Psoas muscle (tissue), 8 donors: ENCODE data around the gene COLGALT1. TPM values are rescaled to one million over a fixed set of nuclear protein-coding genes. Genes with fewer than 3 reads are reported as not detected.

ENCODE experiments used
- ATAC-seq, 4 donors: fragments of 200-7000 bp; cut with Tn5 transposase; one replicate each; pipeline ENCODE4 v1.9.1; 2020; ENCODE audit warnings: moderate library complexity in 3 of 4, mild to moderate bottlenecking in 2 of 4
- DNase-seq, 2 donors: peaks; one replicate each; pipeline ENCODE4 v3.0.0-alpha.2; 2020
- H3K27ac ChIP-seq: fragments of 200-600 bp; one replicate; pipeline ENCODE4 v1.8.0; 2022
- H3K27me3 ChIP-seq, 3 donors: fragments of 200-600 bp in 1 of 3; one replicate each; pipeline versions ENCODE4 v1.6.1 to v1.8.0; 2013 to 2022; ENCODE audit warnings: low read length in 2 of 3, mild to moderate bottlenecking in 2 of 3, moderate library complexity in 1 of 3; ENCODE audit not compliant: insufficient read depth in 3 of 3
- H3K36me3 ChIP-seq, 2 donors: fragments of 200-600 bp in 1 of 2; one replicate each; pipeline versions ENCODE4 v1.6.1 to v1.8.0; 2013 to 2022; ENCODE audit warnings: low read depth in 1 of 2, mild to moderate bottlenecking in 1 of 2, moderate library complexity in 1 of 2; ENCODE audit not compliant: insufficient read depth in 1 of 2
- H3K4me1 ChIP-seq: fragments of 200-600 bp; one replicate; pipeline ENCODE4 v1.8.0; 2022
- H3K4me3 ChIP-seq: fragments of 200-600 bp; one replicate; pipeline ENCODE4 v1.8.0; 2022; ENCODE audit warnings: mild to moderate bottlenecking
- H3K9me3 ChIP-seq: fragments of 200-600 bp; one replicate; pipeline ENCODE4 v1.8.0; 2022
- CTCF ChIP-seq: fragments of 200-600 bp; IDR thresholded peaks from one replicate; pipeline ENCODE4 v1.8.0; 2022; ENCODE audit warnings: antibody characterized with exemption
- WGBS, 3 donors: extraction: QIAGEN DNeasy Blood & Tissue Kit; methylation state at CpG; one replicate each; pipeline versions ENCODE4 v1.1.6 to v1.1.7; 2013; 5-methylcytosine and 5-hydroxymethylcytosine counted together
- intact Hi-C, 2 donors: fragments of 100-400 bp; cut with DNase I; formaldehyde crosslinking; loops; one replicate each; pipeline versions ENCODE4 v1.11.0 to v1.14.2; 2022
- polyA plus RNA-seq, 3 donors: library from polyadenylated mRNA; stranded (reverse); fragments of 200-250 nt; gene quantifications; one replicate each; pipeline ENCODE4 v1.2.3, GENCODE V29; 2013
- total RNA-seq, 4 donors: library from RNA; stranded (reverse); fragmentation: NEBNext Ultra II Directional in 2 of 4; extraction: Animal tissue kit (Norgen Biotek cat#: 25700) in 2 of 4; gene quantifications; one replicate each; pipeline versions ENCODE4 v1.2.1 to v1.2.4, GENCODE V29; 2021 to 2023
- donor health status: healthy with polysubstance abuse.
- donor health status: DM: no; HTN: no; CAD: no; lungs with moderate emphysema.
- donor health status: Bipolar disorder and iron deficiency.
- donor health status: healthy.
- donor health status: DM: yes; HTN: yes; CAD: no.
- donor health status: DM: no; HTN: no; CAD: no.
- donor health status: DM: no; HTN: no; CAD: no.
- donor health status: DM: yes; HTN: yes; CAD: no.

The COLGALT1 gene
- total and polyA plus RNA-seq, 7 donors, result 15.3 to 34.8 (median 21.5) TPM

GRCh38 chr19:17529239-17530158, 25.9 kb upstream of the COLGALT1 start:
- DNase-seq, result no peak
- no peaks in the 10 kb centered on the region for H3K4me1 ChIP-seq
- 68 to 78% (median 74%) methylated on average over 8 of the region's 8 CpGs for WGBS, 3 donors
- ATAC-seq, result no peak
- peaks cover 0 to 10% (median 2%) of the 10 kb centered on the region in 3 donors for H3K27me3 ChIP-seq
- TF ChIP-seq CTCF, result no peak
- no peak overlapping the region for H3K4me3 ChIP-seq
- no peak overlapping the region for H3K27ac ChIP-seq
- intact Hi-C loops, result no loop called here
- no peaks in the 10 kb centered on the region for H3K36me3 ChIP-seq
- H3K9me3 ChIP-seq, result no peaks in the 10 kb centered on the region

- Histone ChIP-seq H3K27ac (no peak overlapping the region), H3K9me3 (no peaks in the 10 kb centered on the region), H3K36me3 (no peaks in the 10 kb centered on the region), H3K27me3 (peaks cover 0 to 18% (median 2%) of the 10 kb centered on the region in 3 donors), H3K4me3 (no peak overlapping the region), H3K4me1 (no peaks in the 10 kb centered on the region)
- no peak for TF ChIP-seq CTCF
- ATAC-seq (no peak), DNase-seq (no peak)
- intact Hi-C loops, result no loop called here
- 11 to 14% (median 13%) methylated on average over 8 of the region's 8 CpGs for WGBS, 3 donors
These were observed 24.9 kb upstream of the COLGALT1 start for GRCh38 chr19:17530586-17530985.

DNA sequence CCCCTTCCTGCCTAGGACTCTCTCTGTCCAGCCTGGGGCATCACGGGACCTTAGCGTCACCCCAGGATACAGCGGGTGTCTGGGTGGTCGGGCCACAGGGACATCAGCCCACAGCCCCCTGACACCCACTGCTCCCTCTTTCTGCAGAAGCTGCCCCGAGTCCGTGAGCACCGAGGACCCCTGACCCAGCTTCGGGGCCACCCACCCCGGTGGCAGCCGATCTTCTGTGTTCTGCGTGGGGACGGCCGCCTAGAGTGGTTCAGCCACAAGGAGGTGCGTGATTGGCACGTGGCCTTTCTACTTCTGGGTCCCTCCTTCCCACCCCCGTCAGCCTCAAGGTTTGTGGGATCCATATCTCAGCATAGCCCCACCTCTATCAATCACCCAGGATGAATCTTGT, 23.3 kb upstream of the COLGALT1 start:
- WGBS, 3 donors, result 75 to 83% (median 78%) methylated on average over 16 of the region's 16 CpGs
- intact Hi-C loops, result no loop called here
- H3K36me3 ChIP-seq, result no peaks in the 10 kb centered on the region
- no peaks in the 10 kb centered on the region for H3K9me3 ChIP-seq
- H3K27ac ChIP-seq, result no peak overlapping the region
- DNase-seq, result no peak
- peaks cover 0 to 33% (median 2%) of the 10 kb centered on the region in 3 donors for H3K27me3 ChIP-seq
- ATAC-seq, result no peak
- no peak for TF ChIP-seq CTCF
- H3K4me1 ChIP-seq, result no peaks in the 10 kb centered on the region
- no peak overlapping the region for H3K4me3 ChIP-seq

DNA sequence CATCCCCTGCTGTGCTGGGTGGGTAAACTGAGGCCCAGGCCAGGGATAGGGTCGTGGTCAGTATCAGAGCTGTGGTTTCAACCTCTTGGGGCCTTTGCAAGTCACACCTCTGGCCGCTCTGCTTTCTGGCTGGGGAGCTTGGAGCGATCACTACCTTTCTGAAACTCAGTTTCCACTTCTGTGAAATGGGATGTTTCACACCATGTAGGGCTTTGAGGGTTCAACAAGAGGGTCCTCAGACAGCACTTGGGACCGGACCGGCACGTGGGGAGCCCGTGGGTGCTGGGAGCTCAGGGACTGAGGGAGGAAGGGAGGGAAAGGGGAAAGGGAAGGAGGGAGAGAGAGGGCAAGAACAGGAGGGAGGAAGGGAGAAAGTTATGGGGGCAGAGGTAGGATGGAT, 22.9 kb upstream of the COLGALT1 start:
- no peak for ATAC-seq
- Histone ChIP-seq H3K36me3 (no peaks in the 10 kb centered on the region), H3K27ac (no peak overlapping the region), H3K9me3 (no peaks in the 10 kb centered on the region), H3K27me3 (peaks cover 0 to 36% (median 4%) of the 10 kb centered on the region in 3 donors), H3K4me1 (no peaks in the 10 kb centered on the region), H3K4me3 (no peak overlapping the region)
- 61 to 65% (median 64%) methylated on average over 7 of the region's 7 CpGs for WGBS, 3 donors
- no peak for TF ChIP-seq CTCF
- intact Hi-C loops, result no loop called here
- DNase-seq, result no peak
